OCI-LY3 (cell line): ENCODE data around the gene CDH15.

Experiments
- H2AFZ ChIP-seq: fragments of 200-600, 300-600 bp; shearing (Covaris generic); 2 replicates; pipeline ENCODE4 v1.6.0; 2014; ENCODE audit warnings: antibody characterized with exemption, low read depth, low read length
- H3K27ac ChIP-seq: fragments of 200-600, 300-600 bp; sonication (generic); 2 replicates; pipeline ENCODE4 v1.5.1; 2014; ENCODE audit warnings: mild to moderate bottlenecking, low read length, moderate library complexity, mixed read lengths
- H3K27me3 ChIP-seq: fragments of 200-600, 300-600 bp; sonication (generic); 2 replicates; pipeline ENCODE4 v1.6.1; 2014; ENCODE audit warnings: low read depth, low read length, mixed read lengths
- H3K36me3 ChIP-seq: fragments of 200-600, 300-600 bp; sonication (generic); replicated peaks from 2 replicates; pipeline ENCODE3; 2014; ENCODE audit warnings: low read depth, low read length, mixed read lengths
- H3K4me1 ChIP-seq: fragments of 300-600, 200-600 bp; sonication (generic); 2 replicates; pipeline ENCODE4 v1.6.1; 2014; ENCODE audit warnings: low read length, mixed read lengths
- H3K4me2 ChIP-seq: fragments of 200-600, 300-600 bp; sonication (generic); 2 replicates; pipeline ENCODE4 v1.6.1; 2014; ENCODE audit warnings: low read length, mixed read lengths
- H3K4me3 ChIP-seq: fragments of 300-600, 200-600 bp; sonication (generic); 2 replicates; pipeline ENCODE4 v1.5.1; 2014; ENCODE audit warnings: antibody characterized with exemption, mild to moderate bottlenecking, low read length, moderate library complexity
- H3K79me2 ChIP-seq: fragments of 300-600, 200-600 bp; shearing (Covaris generic); 2 replicates; pipeline ENCODE4 v1.6.1; 2014; ENCODE audit warnings: mild to moderate bottlenecking, low read length, mixed read lengths
- H3K9ac ChIP-seq: fragments of 300-600, 200-600 bp; shearing (Covaris generic); 2 replicates; pipeline ENCODE4 v1.6.0; 2014; ENCODE audit warnings: mild to moderate bottlenecking, low read length, moderate library complexity
- H3K9me3 ChIP-seq: fragments of 200-600, 300-600 bp; shearing (Covaris generic); 2 replicates; pipeline ENCODE4 v1.6.1; 2014; ENCODE audit warnings: low read length, mixed read lengths; ENCODE audit not compliant: insufficient read depth
- H4K20me1 ChIP-seq: fragments of 200-600, 300-600 bp; sonication (generic); 2 replicates; pipeline ENCODE4 v1.6.1; 2016; ENCODE audit warnings: low read length, mixed read lengths; ENCODE audit not compliant: insufficient read depth
- EZH2phosphoT487 ChIP-seq: fragments of 200-600 bp; shearing (Covaris generic); IDR thresholded peaks from 2 replicates; pipeline ENCODE4 v1.6.1; 2018; ENCODE audit warnings: antibody characterized with exemption, mixed run types, low read depth
- TF ChIP-seq, protein P1 (sequence below): fragments of 200-600, 300-600 bp; sonication (generic); IDR thresholded peaks from 2 replicates; pipeline ENCODE4 v1.5.1; 2014; ENCODE audit warnings: antibody characterized with exemption, low read length, low read depth

The CDH15 gene

GRCh38 chr16:89209522-89210044, 38.0 kb downstream of the CDH15 start:
- Histone ChIP-seq H3K4me1 (peaks cover 11% of the 10 kb centered on the region), H3K9me3 (no peaks in the 10 kb centered on the region), H3K4me2 (no peak overlapping the region), H3K36me3 (no peaks in the 10 kb centered on the region), H3K9ac (no peak overlapping the region), H3K27me3 (no peaks in the 10 kb centered on the region), H4K20me1 (no peaks in the 10 kb centered on the region), H3K4me3 (no peak overlapping the region), H3K27ac (no peak overlapping the region), H2AFZ (no peak overlapping the region), H3K79me2 (no peaks in the 10 kb centered on the region)
- no peak for TF ChIP-seq EZH2phosphoT487
- TF ChIP-seq, protein P1, sequence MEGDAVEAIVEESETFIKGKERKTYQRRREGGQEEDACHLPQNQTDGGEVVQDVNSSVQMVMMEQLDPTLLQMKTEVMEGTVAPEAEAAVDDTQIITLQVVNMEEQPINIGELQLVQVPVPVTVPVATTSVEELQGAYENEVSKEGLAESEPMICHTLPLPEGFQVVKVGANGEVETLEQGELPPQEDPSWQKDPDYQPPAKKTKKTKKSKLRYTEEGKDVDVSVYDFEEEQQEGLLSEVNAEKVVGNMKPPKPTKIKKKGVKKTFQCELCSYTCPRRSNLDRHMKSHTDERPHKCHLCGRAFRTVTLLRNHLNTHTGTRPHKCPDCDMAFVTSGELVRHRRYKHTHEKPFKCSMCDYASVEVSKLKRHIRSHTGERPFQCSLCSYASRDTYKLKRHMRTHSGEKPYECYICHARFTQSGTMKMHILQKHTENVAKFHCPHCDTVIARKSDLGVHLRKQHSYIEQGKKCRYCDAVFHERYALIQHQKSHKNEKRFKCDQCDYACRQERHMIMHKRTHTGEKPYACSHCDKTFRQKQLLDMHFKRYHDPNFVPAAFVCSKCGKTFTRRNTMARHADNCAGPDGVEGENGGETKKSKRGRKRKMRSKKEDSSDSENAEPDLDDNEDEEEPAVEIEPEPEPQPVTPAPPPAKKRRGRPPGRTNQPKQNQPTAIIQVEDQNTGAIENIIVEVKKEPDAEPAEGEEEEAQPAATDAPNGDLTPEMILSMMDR = no peak

DNA sequence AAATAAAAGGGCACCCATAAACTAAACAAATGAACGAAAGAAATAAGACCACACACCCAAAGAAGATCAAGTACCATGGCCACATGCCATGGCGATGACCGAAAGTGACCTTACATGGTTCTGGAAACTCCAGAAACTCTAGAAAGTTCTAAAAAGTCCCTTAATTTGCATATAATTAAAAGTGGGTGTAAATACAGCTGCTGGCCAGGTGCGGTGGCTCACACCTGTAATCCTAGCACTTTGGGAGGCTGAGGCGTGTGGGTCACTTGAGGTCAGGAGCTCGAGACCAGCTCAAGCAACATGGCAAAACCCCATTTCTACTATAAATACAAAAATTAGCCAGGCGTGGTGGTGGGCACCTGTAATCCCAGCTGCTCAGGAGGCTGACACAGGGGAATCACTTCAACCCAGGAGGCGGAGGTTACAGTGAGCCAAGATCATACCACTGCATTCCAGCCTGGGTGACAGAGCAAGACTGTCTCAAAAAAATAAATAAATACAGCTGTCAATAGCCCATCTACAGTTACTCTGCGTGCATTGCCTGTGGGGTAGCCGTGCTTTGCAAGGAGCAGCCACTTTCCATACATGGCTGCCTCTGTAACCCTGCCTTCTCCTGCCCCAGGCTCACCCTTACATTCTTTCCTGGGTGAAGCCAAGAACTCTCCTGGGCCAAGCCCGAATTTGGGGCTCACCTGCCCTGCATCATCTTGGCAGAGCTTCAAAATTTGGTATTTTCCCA, 38.8 kb downstream of the CDH15 start:
- Histone ChIP-seq H3K4me3 (no peak overlapping the region), H3K9me3 (no peaks in the 10 kb centered on the region), H3K9ac (no peak overlapping the region), H3K27me3 (no peaks in the 10 kb centered on the region), H3K4me1 (peaks cover 11% of the 10 kb centered on the region), H3K4me2 (no peak overlapping the region), H3K27ac (no peak overlapping the region), H2AFZ (no peak overlapping the region), H3K79me2 (no peaks in the 10 kb centered on the region), H3K36me3 (no peaks in the 10 kb centered on the region), H4K20me1 (no peaks in the 10 kb centered on the region)
- TF ChIP-seq, protein P1 = no peak
- TF ChIP-seq EZH2phosphoT487 = no peak

DNA sequence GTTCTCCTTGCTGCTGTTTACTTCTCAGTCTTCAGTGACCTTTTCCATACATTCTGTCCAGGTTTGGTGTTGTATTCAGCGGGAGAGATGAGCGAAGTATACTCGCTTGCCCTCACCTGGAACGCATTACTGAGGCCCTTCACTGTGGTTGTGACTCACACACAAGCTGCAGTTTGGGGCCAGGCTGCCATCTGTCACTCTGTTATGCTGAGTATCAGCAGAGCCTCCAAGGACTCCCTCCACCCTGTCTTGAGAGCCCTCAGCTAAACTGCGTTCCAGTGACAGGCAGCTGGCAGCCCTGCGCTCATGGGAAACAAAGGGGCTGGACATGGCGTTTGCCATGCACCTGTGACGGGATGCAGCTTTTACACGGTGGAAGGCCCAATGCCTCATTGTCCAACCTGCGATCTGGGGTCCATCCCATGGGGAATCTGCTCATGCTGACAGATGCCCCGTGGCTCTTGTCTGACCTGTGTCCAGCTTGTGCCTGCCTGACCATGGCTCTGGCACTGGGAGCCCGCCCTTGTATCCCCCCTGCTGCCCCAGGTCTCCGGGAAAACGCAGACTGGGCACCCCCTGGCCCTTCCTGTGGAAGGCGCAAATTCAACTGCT, 39.5 kb downstream of the CDH15 start:
- peaks cover 11% of the 10 kb centered on the region for H3K4me1 ChIP-seq
- H3K4me3 ChIP-seq = no peak overlapping the region
- no peak overlapping the region for H2AFZ ChIP-seq
- H3K27ac ChIP-seq = no peak overlapping the region
- no peak for TF ChIP-seq EZH2phosphoT487
- TF ChIP-seq, protein P1 = no peak
- no peaks in the 10 kb centered on the region for H3K36me3 ChIP-seq
- no peaks in the 10 kb centered on the region for H4K20me1 ChIP-seq
- H3K27me3 ChIP-seq = no peaks in the 10 kb centered on the region
- no peak overlapping the region for H3K4me2 ChIP-seq
- H3K9ac ChIP-seq = no peak overlapping the region
- H3K9me3 ChIP-seq = no peaks in the 10 kb centered on the region
- H3K79me2 ChIP-seq = no peaks in the 10 kb centered on the region
